Left colon (tissue), 2 donors: Measurements from ENCODE around the gene OSBPL3. TPM values are rescaled to one million over a fixed set of nuclear protein-coding genes. Genes with fewer than 3 reads are reported as not detected.

Source experiments
- ATAC-seq: fragments of 200-7000 bp; cut with Tn5 transposase; one replicate; pipeline ENCODE4 v1.9.1; 2020; ENCODE audit warnings: mild to moderate bottlenecking, moderate library complexity
- DNase-seq, 2 donors: peaks; one replicate each; pipeline ENCODE4 v3.0.0-alpha.2; 2020
- intact Hi-C, 2 donors: fragments of 100-400 bp; cut with DNase I in 1 of 2; cut with micrococcal nuclease in 1 of 2; formaldehyde crosslinking; loops; one replicate each; pipeline versions ENCODE4 v1.11.2 to v1.14.0; 2022; cut with DNase I, micrococcal nuclease
- total RNA-seq, 2 donors: library from RNA; stranded (reverse); fragmentation: NEBNext Ultra II Directional; extraction: Animal tissue kit (Norgen Biotek cat#: 25700); gene quantifications; one replicate each; pipeline ENCODE4 v1.2.1, GENCODE V29; 2021
- donor health status: DM: no; HTN: no; CAD: no.
- donor health status: DM: yes; HTN: yes; CAD: no.

OSBPL3 gene
- total RNA-seq, 2 donors from 2014 or later, result 11.0 to 13.2 TPM

- ATAC-seq, result no peak
- intact Hi-C loops, result no loop called here
- no peak for DNase-seq
These were observed 96.9 kb downstream of the OSBPL3 start for GRCh38 chr7:24882989-24883621.

- DNase-seq, result no peak
- ATAC-seq, result no peak
- intact Hi-C loops, result no loop called here
These were observed 98.4 kb downstream of the OSBPL3 start for GRCh38 chr7:24881623-24882022.

- intact Hi-C loops, result no loop called here
- DNase-seq, result no peak
- no peak for ATAC-seq
These were observed 99.1 kb downstream of the OSBPL3 start for GRCh38 chr7:24880886-24881285.

GRCh38 chr7:24879291-24879690 lies 100.7 kb downstream of the OSBPL3 start:
- ATAC-seq, result no peak
- intact Hi-C loops, result no loop called here
- DNase-seq, result no peak

- ATAC-seq, result peak; percentile 20
- DNase-seq, result no peak
- intact Hi-C loops, result no loop called here
These were observed 102.1 kb downstream of the OSBPL3 start for GRCh38 chr7:24877790-24878311.

GRCh38 chr7:24874791-24875190 lies 105.2 kb downstream of the OSBPL3 start:
- DNase-seq, result no peak
- ATAC-seq, result no peak
- intact Hi-C loops, result no loop called here

- intact Hi-C loops, result no loop called here
- no peak for ATAC-seq
- no peak for DNase-seq
These were observed 106.0 kb downstream of the OSBPL3 start for GRCh38 chr7:24873944-24874343.

- intact Hi-C loops, result no loop called here
- DNase-seq, result no peak
- no peak for ATAC-seq
These were observed 108.2 kb downstream of the OSBPL3 start for GRCh38 chr7:24871770-24872169.

- intact Hi-C loops, result no loop called here
- DNase-seq, result no peak
- no peak for ATAC-seq
These were observed 109.2 kb downstream of the OSBPL3 start for GRCh38 chr7:24870766-24871165.

- intact Hi-C loops, result no loop called here
- no peak for DNase-seq
- no peak for ATAC-seq
These were observed 110.4 kb downstream of the OSBPL3 start for GRCh38 chr7:24869572-24869971.

- intact Hi-C loops, result no loop called here
- ATAC-seq (no peak), DNase-seq (no peak)
These were observed 111.2 kb downstream of the OSBPL3 start for GRCh38 chr7:24868741-24869140.

GRCh38 chr7:24866004-24866615 lies 113.9 kb downstream of the OSBPL3 start:
- intact Hi-C loops, result no loop called here
- DNase-seq (no peak), ATAC-seq (no peak)

GRCh38 chr7:24864214-24864817 lies 115.7 kb downstream of the OSBPL3 start:
- no peak for DNase-seq
- intact Hi-C loops, result no loop called here
- no peak for ATAC-seq

GRCh38 chr7:24863626-24864025 lies 116.4 kb downstream of the OSBPL3 start:
- intact Hi-C loops, result no loop called here
- ATAC-seq (no peak), DNase-seq (no peak)

GRCh38 chr7:24862461-24862860 lies 117.5 kb downstream of the OSBPL3 start:
- DNase-seq, result no peak

GRCh38 chr7:24861336-24861735 lies 118.6 kb downstream of the OSBPL3 start:
- ATAC-seq (no peak), DNase-seq (no peak)
- intact Hi-C loops, result no loop called here

More at GRCh38 chr7:24862461-24862860, 117.5 kb downstream of the OSBPL3 start:
- ATAC-seq, result no peak
- intact Hi-C loops, result no loop called here

GRCh38 chr7:24860611-24861010 lies 119.4 kb downstream of the OSBPL3 start:
- intact Hi-C loops, result no loop called here
- no peak for DNase-seq
- ATAC-seq, result no peak

- ATAC-seq, result no peak
- no peak for DNase-seq
- intact Hi-C loops, result no loop called here
These were observed 121.6 kb downstream of the OSBPL3 start for GRCh38 chr7:24858108-24858977.

GRCh38 chr7:24857623-24858022 lies 122.4 kb downstream of the OSBPL3 start:
- intact Hi-C loops, result no loop called here
- DNase-seq (no peak), ATAC-seq (no peak)
